HepG2 (cell line): ENCODE data around the gene FAM43B. TPM values are rescaled to one million over a fixed set of nuclear protein-coding genes. Genes with fewer than 3 reads are reported as not detected.
A peak's percentile ranks its signal among the peaks of the same experiment; 100 is the strongest.

Source experiments
- ELF4 ChIP-seq: sonication (generic); formaldehyde crosslinking; IDR thresholded peaks from 2 replicates; pipeline ENCODE4 v1.5.0; 2020; ENCODE audit warnings: missing genetic modification reagents, mild to moderate bottlenecking, moderate library complexity, borderline replicate concordance
- HNRNPLL ChIP-seq: fragments of 200-400 bp; formaldehyde crosslinking; IDR thresholded peaks from 2 replicates; pipeline ENCODE4 v1.6.1; 2017; ENCODE audit warnings: mild to moderate bottlenecking, low read depth, low read length; ENCODE audit not compliant: poor library complexity, severe bottlenecking
- HOXA3 ChIP-seq: sonication (generic); formaldehyde crosslinking; IDR thresholded peaks from 2 replicates; pipeline ENCODE4 v1.5.0; 2020; ENCODE audit warnings: missing genetic modification reagents
- KAT2B ChIP-seq: fragments of 150-350 bp; IDR thresholded peaks from 2 replicates; pipeline ENCODE4 v1.6.1; 2014; ENCODE audit warnings: low read depth, low read length, borderline replicate concordance
- KLF6 ChIP-seq: IDR thresholded peaks from 2 replicates; pipeline ENCODE4 v1.8.0; 2016; ENCODE audit warnings: missing biosample characterization, missing genetic modification reagents
- REL ChIP-seq: sonication (generic); formaldehyde crosslinking; conservative IDR thresholded peaks from 2 replicates; pipeline ENCODE4 v1.8.0; 2022; ENCODE audit warnings: mild to moderate bottlenecking, missing genetic modification reagents, moderate library complexity
- SAP130 ChIP-seq: IDR thresholded peaks from 2 replicates; pipeline ENCODE4 v1.6.1; 2016; ENCODE audit warnings: low read depth
- SNRNP70 ChIP-seq: fragments of 200-400 bp; formaldehyde crosslinking; IDR thresholded peaks from 2 replicates; pipeline ENCODE4 v1.6.1; 2017; ENCODE audit warnings: mild to moderate bottlenecking, low read depth, low read length, moderate library complexity
- THAP11 ChIP-seq: IDR thresholded peaks from 2 replicates; pipeline ENCODE4 v1.6.1; 2016; ENCODE audit warnings: missing biosample characterization, missing genetic modification reagents
- TOPORS ChIP-seq: sonication (generic); formaldehyde crosslinking; IDR thresholded peaks from 2 replicates; pipeline ENCODE4 v1.8.0; 2023; ENCODE audit warnings: mild to moderate bottlenecking, missing genetic modification reagents
- TRIM24 ChIP-seq: sonication (generic); formaldehyde crosslinking; IDR thresholded peaks from 2 replicates; pipeline ENCODE4 v1.8.0; 2022; ENCODE audit warnings: mild to moderate bottlenecking, missing genetic modification reagents
- ZNF354B ChIP-seq: sonication (generic); formaldehyde crosslinking; IDR thresholded peaks from 2 replicates; pipeline ENCODE4 v1.8.0; 2022; ENCODE audit warnings: mild to moderate bottlenecking, missing genetic modification reagents
- ZNF775 ChIP-seq: sonication (generic); formaldehyde crosslinking; IDR thresholded peaks from 2 replicates; pipeline ENCODE4 v1.4.0; 2020; ENCODE audit warnings: missing genetic modification reagents, mild to moderate bottlenecking, moderate library complexity, borderline replicate concordance
- polyA plus RNA-seq, 8 experiments: library from polyadenylated mRNA; depleted of rRNA in 3 of 8; stranded (reverse) in 7 of 8; unstranded in 1 of 8; fragments of >200 nt; fragmentation: Illumina TruSeq in 4 of 8; extraction: Trizol in 4 of 8; gene quantifications; 2 replicates each; pipeline versions ENCODE4 v1.2.1 to v1.2.3, GENCODE V29; 2011 to 2016; ENCODE audit warnings: low read depth in 4 of 8, missing spikeins in 1 of 8, mixed read lengths in 1 of 8; ENCODE audit not compliant: insufficient read depth in 1 of 8
- total RNA-seq, 5 experiments: library from RNA; depleted of rRNA; stranded (reverse); fragments of >200 nt; fragmentation: Illumina TruSeq; extraction: Trizol; gene quantifications; 2 replicates each; pipeline ENCODE4 v1.2.3, GENCODE V29; 2016; ENCODE audit warnings: low read depth in 1 of 5
- TF ChIP-seq, protein P1 (sequence below): sonication (generic); formaldehyde crosslinking; IDR thresholded peaks from 2 replicates; pipeline ENCODE4 v1.4.0; 2020; ENCODE audit warnings: missing genetic modification reagents, mild to moderate bottlenecking, borderline replicate concordance
- TF ChIP-seq, protein P2 (sequence below): sonication (generic); formaldehyde crosslinking; IDR thresholded peaks from 2 replicates; pipeline ENCODE4 v1.5.0; 2020; ENCODE audit warnings: mild to moderate bottlenecking, missing genetic modification reagents, moderate library complexity
- TF ChIP-seq, protein P3 (sequence below): sonication (generic); formaldehyde crosslinking; IDR thresholded peaks from 2 replicates; pipeline ENCODE4 v1.4.0; 2020; ENCODE audit warnings: mild to moderate bottlenecking, missing genetic modification reagents
- TF ChIP-seq, protein P4 (sequence below): sonication (generic); formaldehyde crosslinking; IDR thresholded peaks from 2 replicates; pipeline ENCODE4 v1.9.0; 2021; ENCODE audit warnings: missing genetic modification reagents, mild to moderate bottlenecking, borderline replicate concordance
- TF ChIP-seq, protein P5 (sequence below): sonication (generic); formaldehyde crosslinking; IDR thresholded peaks from 2 replicates; pipeline ENCODE4 v1.4.0; 2020; ENCODE audit warnings: missing genetic modification reagents, borderline replicate concordance

Gene FAM43B
- total and polyA plus RNA-seq, 2 of the 13 experiments (the other 11 are each of a cell fraction or from before 2014, with no cell fraction given) = 0.63 to 3.7 TPM

DNA sequence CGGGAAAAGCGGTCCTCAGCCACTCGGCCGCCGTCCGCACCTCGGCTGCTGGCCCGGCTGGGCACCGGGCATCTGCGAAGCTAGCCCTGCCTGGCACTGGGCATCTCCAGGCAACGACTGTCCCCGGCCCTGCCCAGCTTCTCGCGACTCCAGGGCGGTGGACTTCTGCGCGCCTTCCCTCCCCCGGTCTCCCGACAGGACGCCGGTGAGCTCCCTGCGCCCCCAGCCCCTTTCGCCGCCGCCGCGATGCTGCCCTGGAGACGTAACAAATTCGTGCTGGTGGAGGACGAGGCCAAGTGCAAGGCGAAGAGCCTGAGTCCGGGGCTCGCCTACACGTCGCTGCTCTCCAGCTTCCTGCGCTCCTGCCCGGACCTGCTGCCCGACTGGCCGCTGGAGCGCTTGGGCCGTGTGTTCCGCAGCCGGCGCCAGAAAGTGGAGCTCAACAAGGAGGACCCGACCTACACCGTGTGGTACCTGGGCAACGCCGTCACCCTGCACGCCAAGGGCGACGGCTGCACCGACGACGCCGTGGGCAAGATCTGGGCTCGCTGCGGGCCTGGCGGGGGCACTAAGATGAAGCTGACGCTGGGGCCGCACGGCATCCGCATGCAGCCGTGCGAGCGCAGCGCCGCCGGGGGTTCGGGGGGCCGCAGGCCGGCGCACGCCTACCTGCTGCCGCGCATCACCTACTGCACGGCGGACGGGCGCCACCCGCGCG is 514 bp downstream of the FAM43B start (continued):
- no peak for TF ChIP-seq KAT2B
- no peak for TF ChIP-seq SNRNP70
- TF ChIP-seq ZNF354B (CRISPR knock-in tag) = no peak
- TF ChIP-seq ZNF775 (CRISPR knock-in tag) = no peak
- TF ChIP-seq, protein P1, sequence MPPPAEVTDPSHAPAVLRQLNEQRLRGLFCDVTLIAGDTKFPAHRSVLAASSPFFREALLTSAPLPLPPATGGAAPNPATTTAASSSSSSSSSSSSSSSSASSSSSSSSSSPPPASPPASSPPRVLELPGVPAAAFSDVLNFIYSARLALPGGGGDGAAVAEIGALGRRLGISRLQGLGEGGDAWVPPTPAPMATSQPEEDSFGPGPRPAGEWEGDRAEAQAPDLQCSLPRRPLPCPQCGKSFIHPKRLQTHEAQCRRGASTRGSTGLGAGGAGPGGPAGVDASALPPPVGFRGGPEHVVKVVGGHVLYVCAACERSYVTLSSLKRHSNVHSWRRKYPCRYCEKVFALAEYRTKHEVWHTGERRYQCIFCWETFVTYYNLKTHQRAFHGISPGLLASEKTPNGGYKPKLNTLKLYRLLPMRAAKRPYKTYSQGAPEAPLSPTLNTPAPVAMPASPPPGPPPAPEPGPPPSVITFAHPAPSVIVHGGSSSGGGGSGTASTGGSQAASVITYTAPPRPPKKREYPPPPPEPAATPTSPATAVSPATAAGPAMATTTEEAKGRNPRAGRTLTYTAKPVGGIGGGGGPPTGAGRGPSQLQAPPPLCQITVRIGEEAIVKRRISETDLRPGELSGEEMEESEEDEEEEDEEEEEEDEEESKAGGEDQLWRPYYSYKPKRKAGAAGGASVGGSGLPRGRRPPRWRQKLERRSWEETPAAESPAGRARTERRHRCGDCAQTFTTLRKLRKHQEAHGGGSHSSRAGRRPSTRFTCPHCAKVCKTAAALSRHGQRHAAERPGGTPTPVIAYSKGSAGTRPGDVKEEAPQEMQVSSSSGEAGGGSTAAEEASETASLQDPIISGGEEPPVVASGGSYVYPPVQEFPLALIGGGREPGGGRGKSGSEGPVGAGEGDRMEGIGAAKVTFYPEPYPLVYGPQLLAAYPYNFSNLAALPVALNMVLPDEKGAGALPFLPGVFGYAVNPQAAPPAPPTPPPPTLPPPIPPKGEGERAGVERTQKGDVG (CRISPR knock-in tag) = no peak
- no peak for TF ChIP-seq KLF6 (CRISPR knock-in tag)
- no peak for TF ChIP-seq ELF4
- TF ChIP-seq, protein P2, sequence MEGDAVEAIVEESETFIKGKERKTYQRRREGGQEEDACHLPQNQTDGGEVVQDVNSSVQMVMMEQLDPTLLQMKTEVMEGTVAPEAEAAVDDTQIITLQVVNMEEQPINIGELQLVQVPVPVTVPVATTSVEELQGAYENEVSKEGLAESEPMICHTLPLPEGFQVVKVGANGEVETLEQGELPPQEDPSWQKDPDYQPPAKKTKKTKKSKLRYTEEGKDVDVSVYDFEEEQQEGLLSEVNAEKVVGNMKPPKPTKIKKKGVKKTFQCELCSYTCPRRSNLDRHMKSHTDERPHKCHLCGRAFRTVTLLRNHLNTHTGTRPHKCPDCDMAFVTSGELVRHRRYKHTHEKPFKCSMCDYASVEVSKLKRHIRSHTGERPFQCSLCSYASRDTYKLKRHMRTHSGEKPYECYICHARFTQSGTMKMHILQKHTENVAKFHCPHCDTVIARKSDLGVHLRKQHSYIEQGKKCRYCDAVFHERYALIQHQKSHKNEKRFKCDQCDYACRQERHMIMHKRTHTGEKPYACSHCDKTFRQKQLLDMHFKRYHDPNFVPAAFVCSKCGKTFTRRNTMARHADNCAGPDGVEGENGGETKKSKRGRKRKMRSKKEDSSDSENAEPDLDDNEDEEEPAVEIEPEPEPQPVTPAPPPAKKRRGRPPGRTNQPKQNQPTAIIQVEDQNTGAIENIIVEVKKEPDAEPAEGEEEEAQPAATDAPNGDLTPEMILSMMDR (CRISPR knock-in tag) = 0 out of 2 replicates have a peak, but pooled peaks have one; percentile 1
- TF ChIP-seq, protein P3, sequence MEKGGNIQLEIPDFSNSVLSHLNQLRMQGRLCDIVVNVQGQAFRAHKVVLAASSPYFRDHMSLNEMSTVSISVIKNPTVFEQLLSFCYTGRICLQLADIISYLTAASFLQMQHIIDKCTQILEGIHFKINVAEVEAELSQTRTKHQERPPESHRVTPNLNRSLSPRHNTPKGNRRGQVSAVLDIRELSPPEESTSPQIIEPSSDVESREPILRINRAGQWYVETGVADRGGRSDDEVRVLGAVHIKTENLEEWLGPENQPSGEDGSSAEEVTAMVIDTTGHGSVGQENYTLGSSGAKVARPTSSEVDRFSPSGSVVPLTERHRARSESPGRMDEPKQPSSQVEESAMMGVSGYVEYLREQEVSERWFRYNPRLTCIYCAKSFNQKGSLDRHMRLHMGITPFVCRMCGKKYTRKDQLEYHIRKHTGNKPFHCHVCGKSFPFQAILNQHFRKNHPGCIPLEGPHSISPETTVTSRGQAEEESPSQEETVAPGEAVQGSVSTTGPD (CRISPR knock-in tag) = no peak
- no peak for TF ChIP-seq REL (CRISPR knock-in tag)
- TF ChIP-seq HNRNPLL = peak; percentile 74
- TF ChIP-seq SAP130 (CRISPR knock-in tag) = peak; percentile 4; the same call in 1 of the 2 replicates
- peak; percentile 55 for TF ChIP-seq HOXA3 (CRISPR knock-in tag)
- TF ChIP-seq TRIM24 (CRISPR knock-in tag) = no peak
- no peak for TF ChIP-seq THAP11
- TF ChIP-seq TOPORS (CRISPR knock-in tag) = no peak; the same call in 1 of the 2 replicates
- TF ChIP-seq, protein P4, sequence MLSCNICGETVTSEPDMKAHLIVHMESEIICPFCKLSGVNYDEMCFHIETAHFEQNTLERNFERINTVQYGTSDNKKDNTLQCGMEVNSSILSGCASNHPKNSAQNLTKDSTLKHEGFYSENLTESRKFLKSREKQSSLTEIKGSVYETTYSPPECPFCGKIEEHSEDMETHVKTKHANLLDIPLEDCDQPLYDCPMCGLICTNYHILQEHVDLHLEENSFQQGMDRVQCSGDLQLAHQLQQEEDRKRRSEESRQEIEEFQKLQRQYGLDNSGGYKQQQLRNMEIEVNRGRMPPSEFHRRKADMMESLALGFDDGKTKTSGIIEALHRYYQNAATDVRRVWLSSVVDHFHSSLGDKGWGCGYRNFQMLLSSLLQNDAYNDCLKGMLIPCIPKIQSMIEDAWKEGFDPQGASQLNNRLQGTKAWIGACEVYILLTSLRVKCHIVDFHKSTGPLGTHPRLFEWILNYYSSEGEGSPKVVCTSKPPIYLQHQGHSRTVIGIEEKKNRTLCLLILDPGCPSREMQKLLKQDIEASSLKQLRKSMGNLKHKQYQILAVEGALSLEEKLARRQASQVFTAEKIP (CRISPR knock-in tag) = no peak
- TF ChIP-seq, protein P5, sequence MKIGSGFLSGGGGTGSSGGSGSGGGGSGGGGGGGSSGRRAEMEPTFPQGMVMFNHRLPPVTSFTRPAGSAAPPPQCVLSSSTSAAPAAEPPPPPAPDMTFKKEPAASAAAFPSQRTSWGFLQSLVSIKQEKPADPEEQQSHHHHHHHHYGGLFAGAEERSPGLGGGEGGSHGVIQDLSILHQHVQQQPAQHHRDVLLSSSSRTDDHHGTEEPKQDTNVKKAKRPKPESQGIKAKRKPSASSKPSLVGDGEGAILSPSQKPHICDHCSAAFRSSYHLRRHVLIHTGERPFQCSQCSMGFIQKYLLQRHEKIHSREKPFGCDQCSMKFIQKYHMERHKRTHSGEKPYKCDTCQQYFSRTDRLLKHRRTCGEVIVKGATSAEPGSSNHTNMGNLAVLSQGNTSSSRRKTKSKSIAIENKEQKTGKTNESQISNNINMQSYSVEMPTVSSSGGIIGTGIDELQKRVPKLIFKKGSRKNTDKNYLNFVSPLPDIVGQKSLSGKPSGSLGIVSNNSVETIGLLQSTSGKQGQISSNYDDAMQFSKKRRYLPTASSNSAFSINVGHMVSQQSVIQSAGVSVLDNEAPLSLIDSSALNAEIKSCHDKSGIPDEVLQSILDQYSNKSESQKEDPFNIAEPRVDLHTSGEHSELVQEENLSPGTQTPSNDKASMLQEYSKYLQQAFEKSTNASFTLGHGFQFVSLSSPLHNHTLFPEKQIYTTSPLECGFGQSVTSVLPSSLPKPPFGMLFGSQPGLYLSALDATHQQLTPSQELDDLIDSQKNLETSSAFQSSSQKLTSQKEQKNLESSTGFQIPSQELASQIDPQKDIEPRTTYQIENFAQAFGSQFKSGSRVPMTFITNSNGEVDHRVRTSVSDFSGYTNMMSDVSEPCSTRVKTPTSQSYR (CRISPR knock-in tag) = no peak
